HepG2 (cell line): ENCODE results near the gene HOPX. TPM values are rescaled to one million over a fixed set of nuclear protein-coding genes. Genes with fewer than 3 reads are reported as not detected.

Source experiments
- ATAC-seq: fragments of 200-7000 bp; cut with Tn5 transposase; 3 replicates; pipeline ENCODE4 v1.9.1; 2020; ENCODE audit warnings: mild to moderate bottlenecking, moderate library complexity
- BruUV-seq: library from RNA; stranded (reverse); fragments of 400-500 nt; replicated peaks from 2 replicates; lab custom pipeline; 2021; lab: Mats Ljungman, UMichigan
- CTCF ChIA-PET: fragments of 300-600 bp; formaldehyde crosslinking; extraction: SDS; loops from one replicate; lab custom pipeline; 2021; ENCODE audit warnings: low total read pairs, inconsistent platforms, low intra/inter-chr PET ratio; lab: Yijun Ruan, JAX
- POLR2A ChIA-PET: fragments of 350-600 bp; sonication (Branson Sonifier 250); formaldehyde crosslinking; loops from one replicate; lab custom pipeline; 2020; ENCODE audit warnings: antibody characterized with exemption, inconsistent platforms; lab: Yijun Ruan, JAX
- DNase-seq: peaks from one replicate; pipeline ENCODE4 v3.0.0-alpha.2; 2015; ENCODE audit warnings: low spot score
- FAIRE-seq: peaks from 3 replicates; lab custom pipeline; 2011; peaks lifted over from hg19 to GRCh38; lab: Jason Lieb, UNC
- H2AFZ ChIP-seq: one replicate; pipeline ENCODE4 v1.6.1; 2011; ENCODE audit warnings: low read length, inconsistent platforms
- H3K27ac ChIP-seq: fragments of 300-600 bp; 3 replicates; pipeline ENCODE4 v1.8.0; 2011; ENCODE audit warnings: mixed run types, mild to moderate bottlenecking, mixed read lengths, low read length, inconsistent platforms; ENCODE audit not compliant: insufficient read depth; ENCODE audit errors: extremely low read length
- H3K27me3 ChIP-seq, 2 experiments: fragments of 200-600 bp in 1 of 2; 2 replicates in 1 of 2; 3 replicates in 1 of 2; pipeline versions ENCODE4 v1.6.0 to v1.8.0; 2011; ENCODE audit warnings: low read length in 2 of 2, mild to moderate bottlenecking in 2 of 2, moderate library complexity in 2 of 2, inconsistent platforms in 1 of 2; ENCODE audit not compliant: insufficient read depth in 2 of 2, control insufficient read depth in 1 of 2
- H3K36me3 ChIP-seq, 2 experiments: fragments of 200-600 bp in 1 of 2; replicated peaks in 1 of 2; 2 replicates in 1 of 2; 3 replicates in 1 of 2; pipeline versions ENCODE4 v1.5.1 to v1.8.0; 2011; ENCODE audit warnings: low read length in 2 of 2, inconsistent platforms in 1 of 2; ENCODE audit not compliant: insufficient read depth in 2 of 2, control insufficient read depth in 1 of 2
- H3K4me1 ChIP-seq: 2 replicates; pipeline ENCODE4 v1.5.1; 2012; ENCODE audit warnings: low read length, inconsistent platforms; ENCODE audit not compliant: insufficient read depth
- H3K4me2 ChIP-seq: 2 replicates; pipeline ENCODE4 v1.6.0; 2011; ENCODE audit warnings: low read depth, low read length, inconsistent platforms
- H3K4me3 ChIP-seq, 3 experiments: fragments of 200-600 bp in 1 of 3; sonication (generic), shearing (Covaris generic) in 1 of 3; replicated peaks in 1 of 3; 2 replicates each; pipeline ENCODE4 v1.5.1; 2011 to 2016; ENCODE audit warnings: low read length in 3 of 3, inconsistent platforms in 2 of 3, low read depth in 2 of 3, mild to moderate bottlenecking in 2 of 3, control low read depth in 1 of 3, mixed read lengths in 1 of 3; ENCODE audit not compliant: insufficient read depth in 1 of 3
- H3K79me2 ChIP-seq: one replicate; pipeline ENCODE4 v1.6.1; 2011; ENCODE audit warnings: low read length, inconsistent platforms; ENCODE audit not compliant: insufficient read depth
- H3K9ac ChIP-seq: 2 replicates; pipeline ENCODE4 v1.6.0; 2011; ENCODE audit warnings: mild to moderate bottlenecking, low read depth, low read length, inconsistent platforms; ENCODE audit not compliant: insufficient read depth
- H3K9me3 ChIP-seq: 2 replicates; pipeline ENCODE4 v1.5.1; 2012; ENCODE audit warnings: mild to moderate bottlenecking, low read length
- H4K20me1 ChIP-seq: 2 replicates; pipeline ENCODE4 v1.6.0; 2011; ENCODE audit warnings: inconsistent platforms, mild to moderate bottlenecking, low read length, moderate library complexity; ENCODE audit not compliant: insufficient read depth
- AHR ChIP-seq: IDR thresholded peaks from 2 replicates; pipeline ENCODE4 v1.6.1; 2018; ENCODE audit warnings: missing genetic modification reagents, missing compliant biosample characterization
- CERS6 ChIP-seq: sonication (generic); formaldehyde crosslinking; IDR thresholded peaks from 2 replicates; pipeline ENCODE4 v1.5.0; 2020; ENCODE audit warnings: missing genetic modification reagents
- FOXA3 ChIP-seq: IDR thresholded peaks from 2 replicates; pipeline ENCODE4 v1.6.1; 2016; ENCODE audit warnings: missing genetic modification reagents, missing compliant biosample characterization
- HNRNPL ChIP-seq: fragments of 200-400 bp; formaldehyde crosslinking; IDR thresholded peaks from 2 replicates; pipeline ENCODE4 v1.6.1; 2017; ENCODE audit warnings: mild to moderate bottlenecking, low read depth, low read length
- MTF1 ChIP-seq: sonication (generic); formaldehyde crosslinking; IDR thresholded peaks from 2 replicates; pipeline ENCODE4 v1.5.0; 2020; ENCODE audit warnings: missing genetic modification reagents
- NCOR1 ChIP-seq: fragments of 200-600 bp; sonication (generic); IDR thresholded peaks from 2 replicates; pipeline ENCODE4 v1.7.0; 2017; ENCODE audit warnings: antibody characterized with exemption, low read length, borderline replicate concordance
- NFE2L2 ChIP-seq: fragments of 150-350 bp; IDR thresholded peaks from 2 replicates; pipeline ENCODE4 v1.6.1; 2014; ENCODE audit warnings: low read length
- POLR2A ChIP-seq, 2 experiments: IDR thresholded peaks; 2 replicates each; pipeline ENCODE4 v1.6.1; 2011; ENCODE audit warnings: low read depth in 2 of 2, low read length in 2 of 2, mild to moderate bottlenecking in 1 of 2, moderate library complexity in 1 of 2; ENCODE audit not compliant: insufficient read depth in 1 of 2
- SKI ChIP-seq: fragments of 450-650 bp; IDR thresholded peaks from one replicate; pipeline ENCODE4 v1.6.1; 2018; ENCODE audit warnings: mild to moderate bottlenecking; ENCODE audit not compliant: partially characterized antibody
- SP140L ChIP-seq: sonication (generic); formaldehyde crosslinking; IDR thresholded peaks from 2 replicates; pipeline ENCODE4 v1.4.0; 2020; ENCODE audit warnings: missing genetic modification reagents, borderline replicate concordance
- ZNF207 ChIP-seq: fragments of 450-650 bp; IDR thresholded peaks from 2 replicates; pipeline ENCODE4 v1.6.1; 2016; ENCODE audit warnings: antibody characterized with exemption, borderline replicate concordance
- ZNF256 ChIP-seq: sonication (generic); formaldehyde crosslinking; conservative IDR thresholded peaks from 2 replicates; pipeline ENCODE4 v1.4.0; 2020; ENCODE audit warnings: missing genetic modification reagents
- ZNF557 ChIP-seq: sonication (generic); formaldehyde crosslinking; IDR thresholded peaks from 2 replicates; pipeline ENCODE4 v1.4.0; 2020; ENCODE audit warnings: missing genetic modification reagents
- ZNF816 ChIP-seq: sonication (generic); formaldehyde crosslinking; IDR thresholded peaks from 2 replicates; pipeline ENCODE4 v1.8.0; 2022; ENCODE audit warnings: missing genetic modification reagents, mild to moderate bottlenecking, borderline replicate concordance
- ZSCAN22 ChIP-seq: sonication (generic); formaldehyde crosslinking; IDR thresholded peaks from 2 replicates; pipeline ENCODE4 v1.4.0; 2020; ENCODE audit warnings: mild to moderate bottlenecking, missing genetic modification reagents
- WGBS: methylation state at CpG from one replicate; pipeline ENCODE4 v1.1.6; 2017; ENCODE audit warnings: low lambda C conversion rate; 5-methylcytosine and 5-hydroxymethylcytosine counted together
- in situ Hi-C: cut with HindIII; loops from 2 replicates; pipeline ENCODE4 v1.10.0; 2017; ENCODE audit warnings: low pct_unique_long_range_greater_than_20kb; ENCODE audit not compliant: extremely low pct_ligation_motif_present
- intact Hi-C: fragments of 100-400 bp; cut with micrococcal nuclease; formaldehyde crosslinking; loops from one replicate; pipeline ENCODE4 v1.10.0; 2022; ENCODE audit not compliant: unreplicated experiment
- polyA plus RNA-seq, 8 experiments: library from polyadenylated mRNA; depleted of rRNA in 3 of 8; stranded (reverse) in 7 of 8; unstranded in 1 of 8; fragments of >200 nt; fragmentation: Illumina TruSeq in 4 of 8; extraction: Trizol in 4 of 8; gene quantifications; 2 replicates each; pipeline versions ENCODE4 v1.2.1 to v1.2.3, GENCODE V29; 2011 to 2016; ENCODE audit warnings: low read depth in 4 of 8, missing spikeins in 1 of 8, mixed read lengths in 1 of 8; ENCODE audit not compliant: insufficient read depth in 1 of 8
- total RNA-seq, 5 experiments: library from RNA; depleted of rRNA; stranded (reverse); fragments of >200 nt; fragmentation: Illumina TruSeq; extraction: Trizol; gene quantifications; 2 replicates each; pipeline ENCODE4 v1.2.3, GENCODE V29; 2016; ENCODE audit warnings: low read depth in 1 of 5

Gene HOPX
- total and polyA plus RNA-seq, 2 of the 13 experiments (the other 11 are each of a cell fraction or from before 2014, with no cell fraction given) = not detected

GRCh38 chr4:56653461-56654237 lies 27.4 kb downstream of the HOPX start:
- WGBS = 0% methylated on average over 1 of the region's 1 CpG
- H3K79me2 ChIP-seq = no peaks in the 10 kb centered on the region
- CTCF ChIA-PET = no interaction called here
- no TSS peak for BruUV-seq
- FAIRE-seq (no peak), ATAC-seq (no peak)
- no peak overlapping the region for H2AFZ ChIP-seq
- H3K27me3 ChIP-seq = peaks cover 4 to 37% of the 10 kb centered on the region in 2 experiments
- H3K27ac ChIP-seq = no peak overlapping the region
- in situ Hi-C loops = no loop called here
- TF ChIP-seq SKI = no peak
- TF ChIP-seq NFE2L2 = no peak
- no peak for TF ChIP-seq CERS6 (CRISPR knock-in tag)
- no peak for TF ChIP-seq ZSCAN22 (CRISPR knock-in tag)
- TF ChIP-seq SP140L (CRISPR knock-in tag) = no peak
- TF ChIP-seq POLR2A (IDR thresholded peaks at IDR 0.05; ENCODE audit: insufficient read depth in 1 of 2, low read depth in 2 of 2, low read length in 2 of 2) = no peak
- TF ChIP-seq ZNF557 (CRISPR knock-in tag) = no peak
- no peak for TF ChIP-seq HNRNPL
- no peak for TF ChIP-seq FOXA3 (CRISPR knock-in tag)
- no peak for TF ChIP-seq ZNF207
- no peak for TF ChIP-seq ZNF256
- no peak for TF ChIP-seq AHR (CRISPR knock-in tag)
- no peak for TF ChIP-seq MTF1 (CRISPR knock-in tag)
- no peak for TF ChIP-seq NCOR1
- TF ChIP-seq ZNF816 = no peak
- TF ChIP-seq, all 625 proteins: peak for 0
- intact Hi-C loops = no loop called here
- no peaks in the 10 kb centered on the region for H3K9me3 ChIP-seq
- no peaks in the 10 kb centered on the region for H3K4me1 ChIP-seq
- DNase-seq = no peak
- H3K9ac ChIP-seq = no peak overlapping the region
- H3K4me3 ChIP-seq = no peak overlapping the region
- POLR2A ChIA-PET = no interaction called here
- no peaks in the 10 kb centered on the region for H4K20me1 ChIP-seq
- no peaks in the 10 kb centered on the region for H3K36me3 ChIP-seq
- H3K4me2 ChIP-seq = no peak overlapping the region
